ENCODE measurements around the gene ZNRD2. TPM values are rescaled to one million over a fixed set of nuclear protein-coding genes. Genes with fewer than 3 reads are reported as not detected.

Gene ZNRD2
- total RNA-seq, 1 donor from 2014 or later: 157 TPM

GRCh38 chr11:65574811-65575567 is 4.7 kb downstream of the ZNRD2 start:
- DNase-seq (ENCODE audit: low spot score in 2 of 2): no peak
- intact Hi-C loops (cut with DNase I): loop anchor here (1.0 to 5.0 kb wide), 6 partner anchors 18 to 193 kb away; partner anchors contain the start of genes PCNX3 and SLC25A45
- peak overlapping the region; percentile 96 to 99 for H3K27ac ChIP-seq
- peaks cover 17 to 20% of the 10 kb centered on the region in 2 donors for H3K36me3 ChIP-seq
- no peaks in the 10 kb centered on the region for H3K27me3 ChIP-seq
- peak overlapping the region; percentile 95 to 98 for H3K4me3 ChIP-seq
- H3K4me1 ChIP-seq: peaks cover 28 to 44% of the 10 kb centered on the region in 2 donors
- no peak for TF ChIP-seq CTCF (IDR thresholded peaks at IDR 0.05)
- no peaks in the 10 kb centered on the region for H3K9me3 ChIP-seq

DNA sequence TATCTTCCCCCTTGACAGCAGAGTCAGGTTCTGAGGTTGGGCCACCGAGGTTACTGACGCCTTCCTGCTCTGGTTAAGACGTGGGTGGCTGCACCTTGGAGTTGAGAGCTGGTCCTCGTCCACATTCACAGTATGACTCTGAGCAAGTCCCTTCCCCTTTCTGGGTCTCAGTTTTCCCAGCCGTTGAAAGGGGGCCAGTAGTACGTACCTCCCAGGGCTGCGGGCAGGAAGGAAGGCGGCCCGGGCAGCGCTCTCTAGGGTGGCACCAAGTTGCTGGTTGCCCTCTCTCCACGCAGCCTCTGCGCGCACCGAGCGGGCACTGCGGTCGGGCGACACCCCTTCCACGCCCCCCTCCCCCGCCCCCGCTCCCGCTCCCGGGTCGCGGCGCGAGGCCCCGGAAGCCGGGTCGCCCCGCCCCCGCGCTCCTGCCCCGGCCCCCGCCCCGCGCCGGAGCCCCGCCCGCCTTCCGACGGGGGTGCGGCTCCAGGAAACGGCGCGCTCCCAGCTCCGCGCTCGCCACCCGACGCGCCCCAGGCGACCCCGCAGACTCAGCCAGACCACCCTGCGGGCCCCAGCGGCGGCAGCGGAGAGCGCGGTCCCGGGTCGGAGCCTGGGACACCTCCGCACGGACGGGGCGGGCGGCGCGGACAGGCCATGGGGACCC is 5.4 kb downstream of the ZNRD2 start, which contains the start of gene EHBP1L1:
Gene EHBP1L1, plus strand, starts transcription at position 486 of the 664 bp plus-strand sequence. CDS start 250 bp downstream, outside the sequence.
- H3K27me3 ChIP-seq: no peaks in the 10 kb centered on the region
- intact Hi-C loops (cut with DNase I): loop anchor here (2.0 kb wide), 2 partner anchors 31 to 157 kb away; no protein-coding TSS in a partner anchor
- peak within 1 kb of the TSS; percentile 95 to 98 for H3K4me3 ChIP-seq
- DNase-seq (ENCODE audit: low spot score in 2 of 2): peak in 1 of 2 donors; percentile 89
- no peaks in the 10 kb centered on the region for H3K9me3 ChIP-seq
- TF ChIP-seq CTCF (IDR thresholded peaks at IDR 0.05): no peak
- peaks cover 24 to 27% of the 10 kb centered on the region in 2 donors for H3K36me3 ChIP-seq
- H3K27ac ChIP-seq: peak within 1 kb of the TSS; percentile 96 to 99
- peaks cover 28 to 44% of the 10 kb centered on the region in 2 donors for H3K4me1 ChIP-seq

- no peak for DNase-seq (ENCODE audit: low spot score in 2 of 2)
- H3K4me3 ChIP-seq: peak overlapping the region; percentile 95 to 98
- H3K4me1 ChIP-seq: peaks cover 21 to 37% of the 10 kb centered on the region in 2 donors
- H3K36me3 ChIP-seq: peaks cover 31 to 33% of the 10 kb centered on the region in 2 donors
- no peaks in the 10 kb centered on the region for H3K9me3 ChIP-seq
- no peak for TF ChIP-seq CTCF (IDR thresholded peaks at IDR 0.05)
- H3K27ac ChIP-seq: peak overlapping the region; percentile 96 to 99
- H3K27me3 ChIP-seq: no peaks in the 10 kb centered on the region
- intact Hi-C loops (cut with DNase I): loop anchor here (2.0 kb wide), 1 partner anchor 30 kb away; no protein-coding TSS in a partner anchor
Observed at GRCh38 chr11:65576232-65576866, 6.1 kb downstream of the ZNRD2 start.

GRCh38 chr11:65576867-65577755 is 6.8 kb downstream of the ZNRD2 start:
- Histone ChIP-seq H3K27ac (peak overlapping the region; percentile 96 to 99), H3K27me3 (no peaks in the 10 kb centered on the region), H3K36me3 (peaks cover 38 to 41% of the 10 kb centered on the region in 2 donors), H3K4me1 (peaks cover 16 to 30% of the 10 kb centered on the region in 2 donors), H3K4me3 (peak overlapping the region; percentile 95 to 98), H3K9me3 (no peaks in the 10 kb centered on the region)
- intact Hi-C loops (cut with DNase I): loop anchor here (2.0 kb wide), 1 partner anchor 30 kb away; no protein-coding TSS in a partner anchor
- peak; percentile 82 to 93 for DNase-seq (ENCODE audit: low spot score in 2 of 2)
- TF ChIP-seq CTCF (IDR thresholded peaks at IDR 0.05): no peak

Measured in ascending aorta (tissue), 2 donors.